ENCODE results near the gene RNPS1. TPM values are rescaled to one million over a fixed set of nuclear protein-coding genes. Genes with fewer than 3 reads are reported as not detected.

Gene RNPS1
- total RNA-seq, 2 experiments from 2014 or later, result 212 to 220 TPM

DNA sequence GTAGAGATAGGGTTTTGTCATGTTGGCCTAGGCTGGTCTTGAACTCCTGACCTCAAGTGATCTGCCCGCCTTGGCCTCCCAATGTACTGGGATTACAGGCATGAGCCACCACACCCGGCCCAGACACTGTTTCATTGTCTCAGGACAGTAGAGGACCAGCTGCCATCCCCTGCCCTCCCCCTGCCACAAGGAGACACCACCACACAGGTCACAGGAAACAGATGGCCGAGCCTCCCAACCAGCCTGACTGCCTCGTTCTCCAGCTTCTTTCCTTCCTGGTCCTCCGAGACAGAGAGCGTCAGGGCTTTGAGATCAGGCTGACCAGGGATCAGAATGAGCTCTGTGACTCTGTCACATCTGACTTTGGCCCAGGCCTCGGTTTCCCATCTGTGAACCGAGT lies 20.8 kb upstream of the RNPS1 start:
- DNase-seq (no peak), ATAC-seq (ENCODE audit: low read depth) (no peak)
- H3K27ac Mint-ChIP-seq, result no peak overlapping the region
- POLR2A ChIA-PET, result interaction anchor here (0.8 kb wide), 1 partner anchor 20 kb away, joined by 4 read pairs; the partner anchor contains the start of gene RNPS1
- no peaks in the 10 kb centered on the region for H3K27me3 Mint-ChIP-seq
- H3K4me3 Mint-ChIP-seq, result no peak overlapping the region
- H3K9me3 Mint-ChIP-seq, result no peaks in the 10 kb centered on the region
- H3K36me3 Mint-ChIP-seq, result no peaks in the 10 kb centered on the region
- H3K4me1 Mint-ChIP-seq, result no peaks in the 10 kb centered on the region

DNA sequence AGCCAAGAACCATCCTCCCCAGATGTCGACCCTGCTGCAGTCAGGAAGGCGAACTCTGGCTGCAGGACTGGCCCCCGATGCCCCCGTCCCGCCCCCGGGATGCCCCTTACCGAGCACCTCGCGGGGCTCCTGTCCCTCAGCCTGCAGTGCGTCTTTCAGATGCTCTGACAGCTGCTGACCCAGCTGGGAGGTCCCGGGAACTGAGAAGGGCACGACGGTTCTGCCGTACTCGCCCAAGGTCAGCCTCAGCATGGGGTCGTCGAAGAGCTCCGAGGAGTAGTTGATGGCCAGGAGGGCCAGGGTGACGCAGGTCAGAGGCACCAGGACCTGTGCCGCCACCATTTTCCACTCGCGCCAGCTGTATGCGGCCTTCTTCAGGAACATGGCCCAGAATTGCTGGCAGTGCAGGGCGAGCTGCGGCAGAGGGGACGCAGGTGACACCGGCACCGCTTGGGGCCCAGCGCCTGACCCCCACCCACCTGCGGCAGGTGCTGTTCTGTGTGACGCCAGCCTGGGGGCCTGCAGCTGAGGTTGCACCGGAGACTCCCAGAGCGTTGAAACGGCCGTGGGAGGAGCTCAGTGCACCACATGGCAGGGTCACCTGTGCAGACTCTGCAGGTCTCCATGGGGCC lies 20.1 kb upstream of the RNPS1 start:
- Mint-ChIP-seq H3K36me3 (no peaks in the 10 kb centered on the region), H3K9me3 (no peaks in the 10 kb centered on the region), H3K27ac (no peak overlapping the region), H3K4me1 (no peaks in the 10 kb centered on the region), H3K27me3 (no peaks in the 10 kb centered on the region), H3K4me3 (no peak overlapping the region)
- POLR2A ChIA-PET, result interaction anchor here (0.8 kb wide), 1 partner anchor 19 kb away, joined by 4 read pairs; the partner anchor contains the start of gene RNPS1
- ATAC-seq (ENCODE audit: low read depth) (no peak), DNase-seq (no peak)

DNA sequence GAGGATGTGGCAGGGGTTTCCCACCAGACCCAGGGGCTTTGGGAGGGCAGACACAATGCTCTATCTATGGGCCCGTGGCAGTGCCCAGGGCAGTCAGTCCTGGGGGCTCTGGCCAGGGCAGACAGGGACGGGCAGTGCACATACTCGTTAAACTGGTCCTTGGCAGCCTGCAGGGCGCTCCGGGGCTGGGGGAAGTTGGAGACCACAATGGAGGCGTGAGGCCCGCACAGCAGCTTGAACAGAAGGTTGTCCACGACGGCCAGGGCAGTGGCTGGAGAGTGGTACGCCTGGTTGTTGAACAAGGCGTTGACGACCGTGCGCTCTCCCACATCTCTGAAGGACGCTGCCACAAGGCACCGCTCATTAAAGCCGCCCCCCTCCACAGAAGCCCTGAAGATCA lies 18.6 kb upstream of the RNPS1 start:
- H3K36me3 Mint-ChIP-seq, result no peaks in the 10 kb centered on the region
- no peak for DNase-seq
- POLR2A ChIA-PET, result no interaction called here
- no peak overlapping the region for H3K4me3 Mint-ChIP-seq
- ATAC-seq (ENCODE audit: low read depth), result no peak
- H3K9me3 Mint-ChIP-seq, result no peaks in the 10 kb centered on the region
- no peaks in the 10 kb centered on the region for H3K4me1 Mint-ChIP-seq
- H3K27me3 Mint-ChIP-seq, result no peaks in the 10 kb centered on the region
- no peak overlapping the region for H3K27ac Mint-ChIP-seq

DNA sequence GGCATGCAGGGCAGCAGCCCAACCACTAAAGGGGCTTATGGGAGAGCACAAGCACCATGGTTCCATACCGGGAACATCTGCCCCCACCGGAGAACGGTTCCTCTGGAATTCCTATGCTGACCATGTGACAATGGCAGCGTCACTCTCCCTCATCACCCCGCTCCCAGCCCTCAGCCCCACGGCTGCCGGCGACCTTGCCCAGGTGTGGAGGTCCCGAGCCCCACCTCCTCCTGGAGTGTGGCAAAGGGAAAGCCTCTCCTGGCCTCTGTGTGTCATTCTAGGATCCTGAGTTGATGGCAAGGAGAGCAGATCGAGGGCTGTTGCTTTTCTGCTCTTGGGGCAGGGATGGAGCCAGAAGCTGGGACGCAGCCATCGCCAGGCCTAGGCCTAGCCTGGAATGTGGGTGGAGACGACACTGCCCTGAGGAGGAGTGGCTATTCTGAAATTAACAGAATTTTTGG lies 17.8 kb upstream of the RNPS1 start:
- POLR2A ChIA-PET, result no interaction called here
- Mint-ChIP-seq H3K27me3 (no peaks in the 10 kb centered on the region), H3K27ac (no peak overlapping the region), H3K4me1 (no peaks in the 10 kb centered on the region), H3K4me3 (no peak overlapping the region), H3K36me3 (no peaks in the 10 kb centered on the region), H3K9me3 (no peaks in the 10 kb centered on the region)
- ATAC-seq (ENCODE audit: low read depth), result no peak
- DNase-seq, result no peak

DNA sequence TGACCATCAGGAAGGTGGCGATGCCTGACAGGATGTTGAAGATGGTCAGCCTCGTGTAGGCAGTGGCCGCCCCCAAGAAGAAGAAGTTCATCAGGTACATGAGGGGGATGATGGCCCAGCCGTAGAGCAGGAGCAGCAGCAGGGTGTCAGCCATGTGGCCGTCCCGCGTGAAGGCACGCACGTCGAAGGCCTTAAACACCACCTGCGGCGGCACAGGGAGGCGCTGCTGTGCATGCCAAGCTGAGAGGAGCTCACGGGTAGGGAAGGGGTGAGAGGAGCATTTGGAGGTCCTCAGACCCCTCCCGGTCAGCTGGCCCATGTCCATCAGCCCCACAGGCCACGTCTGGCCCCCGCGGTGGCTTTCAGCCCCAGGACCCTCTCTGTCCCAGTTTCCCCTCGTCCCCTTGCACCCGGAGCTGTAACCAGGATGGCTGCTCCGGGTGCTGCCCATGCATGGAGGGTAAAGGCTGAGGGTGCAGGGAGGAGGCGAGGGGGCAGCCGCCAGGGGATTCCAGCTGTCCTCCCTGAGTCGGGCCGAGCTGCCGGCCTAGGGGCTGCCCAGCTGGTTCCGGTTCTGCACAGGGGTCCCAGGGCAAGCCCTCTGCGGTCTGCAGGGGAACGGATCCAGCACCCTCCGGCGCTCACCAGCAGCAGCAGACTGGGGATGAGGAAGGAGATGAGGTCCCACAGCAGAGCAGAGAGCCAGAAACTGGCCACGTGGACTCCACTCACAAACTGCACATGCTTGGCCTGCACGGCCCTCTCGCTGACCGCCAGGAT lies 17.1 kb upstream of the RNPS1 start:
- no peaks in the 10 kb centered on the region for H3K4me1 Mint-ChIP-seq
- ATAC-seq (ENCODE audit: low read depth) (no peak), DNase-seq (no peak)
- H3K36me3 Mint-ChIP-seq, result no peaks in the 10 kb centered on the region
- H3K9me3 Mint-ChIP-seq, result no peaks in the 10 kb centered on the region
- no peak overlapping the region for H3K27ac Mint-ChIP-seq
- H3K27me3 Mint-ChIP-seq, result no peaks in the 10 kb centered on the region
- no peak overlapping the region for H3K4me3 Mint-ChIP-seq
- POLR2A ChIA-PET, result no interaction called here

DNA sequence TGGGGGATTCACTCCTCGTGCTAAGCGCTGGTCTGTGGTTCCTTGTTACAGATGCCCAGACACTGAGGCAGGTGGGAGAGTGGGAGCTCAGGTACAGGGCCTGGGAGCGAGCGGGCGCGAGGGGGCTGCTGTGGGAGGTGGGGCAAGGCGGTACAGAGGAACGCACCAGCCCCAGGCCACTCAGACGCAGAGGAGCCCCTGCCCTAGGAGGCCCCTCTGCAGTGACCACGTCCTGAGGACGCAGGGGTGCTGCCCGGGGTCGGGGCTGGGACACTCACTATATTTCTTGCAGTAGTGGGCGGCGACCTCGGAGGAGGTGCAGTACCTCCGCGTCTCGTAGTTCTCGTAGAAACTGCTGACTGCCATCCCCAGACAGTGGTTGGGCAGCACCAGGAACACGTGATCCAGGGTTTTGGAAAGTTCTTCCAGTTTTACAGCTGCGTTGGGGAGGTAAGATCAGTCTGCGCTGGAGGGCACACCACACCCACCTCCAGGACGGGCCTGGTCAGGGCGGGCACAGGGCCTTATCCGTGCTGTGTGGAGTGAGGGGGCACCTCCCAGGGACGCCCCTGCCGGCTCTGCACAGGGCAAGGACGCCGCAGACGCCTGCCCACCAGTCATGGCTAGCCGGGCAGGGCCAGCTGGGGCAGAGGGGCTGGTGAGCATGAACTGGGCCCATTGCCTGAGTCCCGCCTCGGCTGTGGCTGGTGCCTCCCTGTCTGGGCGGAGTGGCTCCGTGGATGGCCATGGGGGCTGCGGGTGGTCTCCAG lies 16.3 kb upstream of the RNPS1 start:
- Mint-ChIP-seq H3K27ac (no peak overlapping the region), H3K9me3 (no peaks in the 10 kb centered on the region)
- POLR2A ChIA-PET, result interaction anchor here (0.6 kb wide), 1 partner anchor 578 kb away, joined by 5 read pairs; no protein-coding TSS in a partner anchor

DNA sequence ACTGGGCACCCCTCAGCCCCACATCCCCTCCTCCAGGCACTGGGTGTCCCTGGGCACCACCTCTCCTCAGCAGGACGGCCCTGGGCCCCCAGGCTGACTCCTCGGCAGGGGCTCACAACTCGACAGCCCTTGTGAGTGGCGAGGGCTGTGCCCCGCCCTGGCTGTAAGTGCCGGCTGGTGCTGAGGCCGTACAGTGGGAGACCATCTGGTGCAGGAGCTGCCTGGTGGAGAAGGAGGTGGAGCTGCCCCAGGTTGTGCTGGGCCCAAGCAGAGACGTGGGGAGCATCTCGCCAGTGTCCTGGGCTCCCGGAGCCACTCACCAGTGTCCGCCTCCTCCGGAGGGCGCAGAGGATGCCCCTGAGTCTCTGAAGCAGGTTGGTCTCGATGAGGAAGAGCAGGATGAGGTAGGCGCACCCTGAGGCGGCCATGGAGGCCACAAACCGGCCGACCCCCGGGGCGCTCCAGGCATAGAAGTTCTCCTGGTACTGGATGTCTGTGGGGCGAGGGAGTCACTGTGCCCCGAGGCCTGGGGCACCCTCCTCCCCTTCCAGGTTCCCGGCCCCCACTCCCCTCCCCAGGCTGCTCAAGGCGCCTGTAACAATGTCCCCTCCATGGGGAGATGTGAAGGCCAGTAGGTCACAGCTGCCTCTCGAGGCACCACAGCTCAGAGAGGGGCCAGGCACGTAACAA lies 15.1 kb upstream of the RNPS1 start:
- Mint-ChIP-seq H3K9me3 (no peaks in the 10 kb centered on the region), H3K27me3 (no peaks in the 10 kb centered on the region), H3K27ac (no peak overlapping the region), H3K36me3 (no peaks in the 10 kb centered on the region), H3K4me1 (no peaks in the 10 kb centered on the region), H3K4me3 (no peak overlapping the region)
- POLR2A ChIA-PET, result no interaction called here
- DNase-seq (no peak), ATAC-seq (ENCODE audit: low read depth) (no peak)

More for the DNA sequence above, 16.3 kb upstream of the RNPS1 start:
- Mint-ChIP-seq H3K4me3 (no peak overlapping the region), H3K36me3 (no peaks in the 10 kb centered on the region), H3K27me3 (no peaks in the 10 kb centered on the region), H3K4me1 (no peaks in the 10 kb centered on the region)
- DNase-seq, result no peak
- no peak for ATAC-seq (ENCODE audit: low read depth)

DNA sequence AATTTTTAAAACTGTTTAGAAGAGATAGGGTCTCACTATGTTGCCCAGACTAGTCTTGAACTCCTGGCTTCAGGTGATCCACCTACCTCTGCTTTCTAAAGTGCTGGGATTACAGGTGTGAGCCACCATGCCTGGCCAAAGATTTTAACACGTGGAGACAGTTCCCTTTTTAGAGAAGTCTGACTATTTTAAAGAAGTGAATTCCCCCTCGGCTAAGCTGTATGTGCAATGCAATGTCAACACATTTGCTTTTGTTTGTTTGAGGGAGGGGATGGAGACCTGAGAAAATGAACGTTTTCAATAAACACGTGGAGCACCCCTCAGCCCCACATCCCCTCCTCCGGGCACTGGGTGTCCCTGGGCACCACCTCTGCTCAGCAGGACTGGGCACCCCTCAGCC lies 14.3 kb upstream of the RNPS1 start:
- ATAC-seq (ENCODE audit: low read depth), result no peak
- Mint-ChIP-seq H3K27me3 (no peaks in the 10 kb centered on the region), H3K4me1 (no peaks in the 10 kb centered on the region), H3K4me3 (no peak overlapping the region), H3K36me3 (no peaks in the 10 kb centered on the region), H3K27ac (no peak overlapping the region), H3K9me3 (no peaks in the 10 kb centered on the region)
- no peak for DNase-seq
- POLR2A ChIA-PET, result no interaction called here

DNA sequence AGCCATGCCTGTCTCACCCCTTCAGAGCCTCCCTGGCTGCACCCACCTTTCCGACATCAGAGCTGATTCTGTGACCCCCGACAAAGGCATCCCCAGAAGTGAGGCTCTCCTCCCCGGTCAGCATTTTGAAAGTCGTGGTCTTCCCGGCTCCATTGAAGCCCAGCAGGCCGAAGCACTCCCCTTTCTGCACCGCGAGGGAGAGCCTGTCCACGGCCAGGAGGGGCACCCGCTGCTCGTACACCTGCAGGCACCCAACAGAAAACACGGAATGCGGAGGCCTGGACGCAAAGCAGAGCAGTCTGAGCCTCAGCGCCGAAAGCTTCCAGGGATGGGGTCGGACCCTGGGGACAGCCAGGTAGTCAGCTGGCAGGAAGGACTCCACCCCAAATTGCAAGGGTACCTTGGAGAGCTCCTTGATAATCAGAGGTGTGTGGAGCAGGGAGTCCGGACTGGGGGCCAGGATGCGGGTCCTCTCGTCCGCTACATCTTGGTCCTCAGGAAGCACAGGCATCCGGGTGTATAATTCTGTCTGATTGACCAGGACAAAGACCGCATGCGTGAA lies 13.1 kb upstream of the RNPS1 start:
- ATAC-seq (ENCODE audit: low read depth) (no peak), DNase-seq (no peak)
- Mint-ChIP-seq H3K4me3 (no peak overlapping the region), H3K4me1 (no peaks in the 10 kb centered on the region), H3K27ac (no peak overlapping the region), H3K27me3 (no peaks in the 10 kb centered on the region), H3K36me3 (no peaks in the 10 kb centered on the region), H3K9me3 (no peaks in the 10 kb centered on the region)
- POLR2A ChIA-PET, result no interaction called here

DNA sequence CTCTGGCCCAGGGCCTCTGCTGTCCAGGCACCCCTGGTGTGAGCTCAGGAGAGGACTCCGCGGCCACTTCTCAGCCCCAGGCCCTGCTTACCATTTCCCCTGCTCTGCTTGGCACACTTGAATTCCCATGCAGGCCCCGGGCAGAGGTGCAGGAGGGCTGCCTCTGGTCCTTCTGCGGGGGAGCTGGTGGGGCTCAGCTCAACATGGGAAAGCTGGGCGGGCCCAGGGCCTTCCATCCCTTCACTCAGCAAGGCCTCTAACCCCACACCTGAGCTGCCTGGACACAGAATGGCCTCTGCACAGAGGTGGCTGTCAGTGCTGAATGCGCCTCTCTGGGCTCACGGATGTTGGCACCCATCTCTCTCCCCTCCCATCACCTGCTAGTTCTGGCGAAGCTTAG lies 12.5 kb upstream of the RNPS1 start:
- Mint-ChIP-seq H3K4me1 (no peaks in the 10 kb centered on the region), H3K27ac (no peak overlapping the region), H3K36me3 (no peaks in the 10 kb centered on the region), H3K9me3 (no peaks in the 10 kb centered on the region), H3K4me3 (no peak overlapping the region), H3K27me3 (no peaks in the 10 kb centered on the region)
- DNase-seq (no peak), ATAC-seq (ENCODE audit: low read depth) (no peak)
- POLR2A ChIA-PET, result no interaction called here

DNA sequence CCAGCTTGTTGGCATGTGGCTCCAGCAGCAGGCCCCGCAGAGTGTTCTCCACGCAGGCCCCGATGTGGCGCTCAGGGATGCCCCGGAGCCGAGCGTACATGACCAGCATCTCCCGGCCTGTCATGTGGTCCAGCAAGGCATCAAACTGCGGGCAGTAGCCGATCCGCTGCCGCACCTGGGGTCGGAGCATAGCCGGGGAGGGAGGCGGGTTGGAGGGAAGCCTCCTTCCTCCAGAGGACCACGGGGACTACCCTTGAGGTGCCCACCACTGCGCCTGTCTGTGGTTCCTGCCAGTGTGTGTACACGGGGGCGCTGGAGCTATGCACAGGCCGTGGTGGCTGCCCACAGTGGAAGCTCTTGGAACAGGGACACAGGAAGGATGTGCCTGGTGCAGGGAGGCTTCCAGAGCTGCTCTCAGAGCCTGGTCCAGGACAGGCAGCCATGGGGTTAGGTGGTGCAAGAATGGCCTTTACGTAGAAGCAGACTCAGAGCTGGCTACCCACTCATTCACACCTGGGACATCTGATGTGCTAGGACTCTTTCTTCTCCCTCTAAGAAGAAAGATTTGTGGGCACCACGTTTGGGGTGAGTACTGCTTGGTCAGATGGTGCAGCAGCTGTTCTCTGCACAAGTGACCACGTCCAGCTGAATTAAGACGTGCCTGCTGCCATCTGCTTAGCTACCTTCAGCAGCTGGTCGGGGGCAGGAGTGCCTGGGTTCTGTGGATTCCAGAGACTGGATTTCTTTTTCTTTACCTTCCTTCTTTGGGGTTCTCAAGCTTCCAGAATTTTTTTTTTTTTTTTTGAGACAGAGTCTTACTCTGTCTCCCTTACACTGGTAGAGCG lies 11.3 kb upstream of the RNPS1 start:
- POLR2A ChIA-PET, result no interaction called here
- no peaks in the 10 kb centered on the region for H3K27me3 Mint-ChIP-seq
- no peak overlapping the region for H3K27ac Mint-ChIP-seq

DNA sequence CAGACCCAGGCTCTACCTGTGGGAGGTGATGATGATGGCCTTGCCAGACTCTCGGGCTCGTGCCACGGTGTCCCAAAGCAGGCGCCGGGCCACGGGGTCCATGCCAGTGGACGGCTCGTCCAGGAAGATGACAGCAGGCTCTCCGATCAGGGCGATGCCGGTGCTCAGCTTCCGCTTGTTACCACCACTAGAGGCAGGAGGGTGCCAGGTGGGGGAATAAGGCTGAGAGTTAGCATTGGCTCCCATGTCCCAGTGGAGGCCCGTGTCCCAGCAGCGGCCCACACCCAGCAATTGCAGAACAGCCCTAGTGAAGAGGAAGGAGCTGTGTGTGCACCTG lies 10.3 kb upstream of the RNPS1 start:
- no peak overlapping the region for H3K4me3 Mint-ChIP-seq

More for the DNA sequence above, 11.3 kb upstream of the RNPS1 start:
- H3K4me3 Mint-ChIP-seq, result no peak overlapping the region
- ATAC-seq (ENCODE audit: low read depth) (no peak), DNase-seq (no peak)
- H3K9me3 Mint-ChIP-seq, result no peaks in the 10 kb centered on the region
- no peaks in the 10 kb centered on the region for H3K4me1 Mint-ChIP-seq
- H3K36me3 Mint-ChIP-seq, result no peaks in the 10 kb centered on the region

More for the DNA sequence above, 10.3 kb upstream of the RNPS1 start:
- H3K4me1 Mint-ChIP-seq, result no peaks in the 10 kb centered on the region
- no peaks in the 10 kb centered on the region for H3K27me3 Mint-ChIP-seq
- DNase-seq (no peak), ATAC-seq (ENCODE audit: low read depth) (no peak)
- no peaks in the 10 kb centered on the region for H3K9me3 Mint-ChIP-seq
- no peaks in the 10 kb centered on the region for H3K36me3 Mint-ChIP-seq
- no peak overlapping the region for H3K27ac Mint-ChIP-seq
- POLR2A ChIA-PET, result no interaction called here
